A549 (cell line): Measurements from ENCODE around the gene NLRX1.

ENCODE experiments used
- CEBPB ChIP-seq, 2 experiments: fragments of >200 bp in 1 of 2; sonication (Bioruptor Twin) in 1 of 2; formaldehyde crosslinking in 1 of 2; IDR thresholded peaks; 2 replicates each; pipeline ENCODE4 v1.6.1; 2012 to 2016
- CHD2 ChIP-seq: fragments of 150-350 bp; IDR thresholded peaks from 2 replicates; pipeline ENCODE4 v1.6.1; 2014; ENCODE audit warnings: low read length; ENCODE audit not compliant: partially characterized antibody
- EP300 ChIP-seq, 2 experiments: fragments of >200 bp; sonication (Bioruptor Twin); formaldehyde crosslinking; IDR thresholded peaks; 2 replicates in 1 of 2; 3 replicates in 1 of 2; pipeline ENCODE4 v1.6.1; 2016 to 2017
- ESRRA ChIP-seq: fragments of 150-350 bp; IDR thresholded peaks from 2 replicates; pipeline ENCODE4 v1.6.1; 2014; ENCODE audit warnings: mild to moderate bottlenecking, low read length, borderline replicate concordance
- HMGXB4 ChIP-seq: fragments of 250-450 bp; sonication (Bioruptor Pico); IDR thresholded peaks from 2 replicates; pipeline ENCODE4 v1.5.0; 2021; ENCODE audit warnings: mild to moderate bottlenecking, moderate library complexity, borderline replicate concordance
- RAD21 ChIP-seq, 2 experiments: fragments of >200 bp in 1 of 2; sonication (Bioruptor Twin) in 1 of 2; formaldehyde crosslinking in 1 of 2; IDR thresholded peaks in 1 of 2; conservative IDR thresholded peaks in 1 of 2; 2 replicates in 1 of 2; 3 replicates in 1 of 2; pipeline ENCODE4 v1.6.1; 2012 to 2018; ENCODE audit warnings: inconsistent platforms in 1 of 2
- RARB ChIP-seq: fragments of 250-450 bp; sonication (Bioruptor Pico); IDR thresholded peaks from 2 replicates; pipeline ENCODE4 v1.8.0; 2021; ENCODE audit warnings: mild to moderate bottlenecking, moderate library complexity
- SMC3 ChIP-seq: fragments of >200 bp; sonication (Bioruptor Twin); formaldehyde crosslinking; IDR thresholded peaks from 3 replicates; pipeline ENCODE4 v1.6.1; 2018; ENCODE audit warnings: inconsistent platforms

- no peak for TF ChIP-seq HMGXB4
- no peak for TF ChIP-seq ESRRA
- no peak for TF ChIP-seq RARB (CRISPR knock-in tag)
- no peak for TF ChIP-seq CEBPB (IDR thresholded peaks at IDR 0.05)
- no peak for TF ChIP-seq RAD21 (conservative IDR thresholded peaks at IDR 0.05 in 1 of 2, IDR thresholded peaks at IDR 0.05 in 1 of 2)
- TF ChIP-seq CHD2, result no peak
- TF ChIP-seq SMC3, result no peak
- TF ChIP-seq EP300 (IDR thresholded peaks at IDR 0.05), result no peak
Observed at GRCh38 chr11:119179342-119179741, 10.8 kb downstream of the NLRX1 start.
